Measurements from ENCODE around the gene ATL1. TPM values are rescaled to one million over a fixed set of nuclear protein-coding genes. Genes with fewer than 3 reads are reported as not detected.

Gene ATL1
- total and polyA plus RNA-seq, 2 of the 8 experiments (the other 6 are each of a cell fraction or from before 2014, with no cell fraction given), result 4.0 to 5.9 TPM

DNA sequence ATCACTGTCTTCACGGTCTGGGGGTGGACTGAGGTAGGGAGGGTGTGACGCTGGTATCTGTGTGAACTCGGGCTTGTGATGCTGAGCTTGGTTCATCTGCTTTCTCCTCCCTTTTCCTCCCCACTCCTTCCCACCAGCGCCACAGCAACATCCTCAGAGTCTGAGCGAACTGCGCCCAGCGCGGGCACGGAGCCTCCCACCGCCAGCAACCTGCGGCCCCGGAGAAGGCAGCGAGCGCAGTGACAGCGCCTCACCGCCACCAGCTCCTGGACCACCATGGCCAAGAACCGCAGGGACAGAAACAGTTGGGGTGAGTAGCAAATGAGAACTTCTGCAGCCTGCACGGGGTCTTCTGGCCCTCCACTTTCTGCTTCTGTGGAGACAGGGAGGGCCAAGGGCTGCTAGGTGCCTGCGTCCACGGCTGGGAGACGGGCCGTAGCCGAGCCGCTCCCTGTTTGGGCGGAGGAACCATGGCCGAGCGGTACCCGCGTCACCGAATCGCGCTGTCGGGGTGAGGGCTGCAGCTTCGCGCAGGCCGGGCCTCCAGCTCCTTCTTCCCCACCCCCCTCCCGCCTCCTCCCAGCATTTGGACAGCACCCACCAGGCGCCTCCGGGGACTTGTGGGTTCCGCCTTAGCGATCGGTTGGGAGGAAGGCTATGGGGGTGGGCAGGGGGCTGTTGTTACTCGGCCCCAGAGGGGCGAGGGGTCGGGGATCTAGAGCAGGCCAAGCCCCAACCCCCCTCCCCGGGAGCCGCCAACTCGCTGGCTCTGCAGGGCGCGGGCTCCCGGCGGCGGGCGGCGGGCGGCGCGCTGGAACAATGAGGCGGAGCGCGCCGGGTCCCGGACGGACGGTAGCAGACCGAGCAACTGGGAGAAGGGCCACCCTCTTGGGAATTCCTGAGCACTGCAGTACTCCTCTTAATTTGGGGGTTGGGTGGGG is at the start of gene ATL1 (continued):
- TF ChIP-seq EP300 (IDR thresholded peaks at IDR 0.05; ENCODE audit: borderline replicate concordance in 1 of 2, low read depth in 2 of 2, low read length in 2 of 2) (no peak), BCL11A (IDR thresholded peaks at IDR 0.05; ENCODE audit: low read depth in 2 of 2, low read length in 2 of 2) (no peak), ZNF274 (IDR thresholded peaks at IDR 0.05; ENCODE audit: borderline replicate concordance, extremely low read depth, low read length) (no peak), SIX5 (IDR thresholded peaks at IDR 0.05; ENCODE audit: low read depth, low read length) (no peak), CREB1 (IDR thresholded peaks at IDR 0.05) (peak; percentile 71), CEBPB (IDR thresholded peaks at IDR 0.05; ENCODE audit: low read depth, low read length) (no peak), TCF12 (IDR thresholded peaks at IDR 0.05; ENCODE audit: low read depth, low read length) (no peak), CHD2 (IDR thresholded peaks at IDR 0.05; ENCODE audit: low read length) (no peak), JUND (IDR thresholded peaks at IDR 0.05; ENCODE audit: low read length) (no peak), SUZ12 (IDR thresholded peaks at IDR 0.05; ENCODE audit: low read length) (no peak), TAF1 (IDR thresholded peaks at IDR 0.05; ENCODE audit: low read depth, low read length) (peak; percentile 62), POLR2A (IDR thresholded peaks at IDR 0.05; ENCODE audit: control extremely low read depth in 1 of 2, low read depth in 2 of 2, low read length in 2 of 2) (peak in 1 of 2 experiments; percentile 53; a peak in 2 of 3 replicates), ASH2L (IDR thresholded peaks at IDR 0.05; ENCODE audit: low read length) (peak; percentile 78), RXRA (IDR thresholded peaks at IDR 0.05; ENCODE audit: insufficient read depth, low read depth, low read length) (no peak), GTF2F1 (IDR thresholded peaks at IDR 0.05; ENCODE audit: borderline replicate concordance, low read depth, low read length) (no peak), RAD21 (IDR thresholded peaks at IDR 0.05 in 1 of 2, conservative IDR thresholded peaks at IDR 0.05 in 1 of 2; ENCODE audit: low read depth in 2 of 2, low read length in 2 of 2) (no peak), EZH2 (IDR thresholded peaks at IDR 0.05; ENCODE audit: low read depth, low read length, severe bottlenecking) (peak; percentile 36), TAF7 (optimal IDR thresholded peaks at IDR 0.05; ENCODE audit: borderline replicate concordance, low read depth, low read length) (no peak), SP4 (IDR thresholded peaks at IDR 0.05; ENCODE audit: low read length) (no peak), SP2 (IDR thresholded peaks at IDR 0.05; ENCODE audit: low read length) (no peak), RNF2 (IDR thresholded peaks at IDR 0.05; ENCODE audit: borderline replicate concordance, low read depth, low read length, missing control alignments, poor library complexity, severe bottlenecking) (no peak)
- TF ChIP-seq, protein P1, sequence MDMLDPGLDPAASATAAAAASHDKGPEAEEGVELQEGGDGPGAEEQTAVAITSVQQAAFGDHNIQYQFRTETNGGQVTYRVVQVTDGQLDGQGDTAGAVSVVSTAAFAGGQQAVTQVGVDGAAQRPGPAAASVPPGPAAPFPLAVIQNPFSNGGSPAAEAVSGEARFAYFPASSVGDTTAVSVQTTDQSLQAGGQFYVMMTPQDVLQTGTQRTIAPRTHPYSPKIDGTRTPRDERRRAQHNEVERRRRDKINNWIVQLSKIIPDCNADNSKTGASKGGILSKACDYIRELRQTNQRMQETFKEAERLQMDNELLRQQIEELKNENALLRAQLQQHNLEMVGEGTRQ (IDR thresholded peaks at IDR 0.05; ENCODE audit: low read length), result no peak
- TF ChIP-seq, protein P2, sequence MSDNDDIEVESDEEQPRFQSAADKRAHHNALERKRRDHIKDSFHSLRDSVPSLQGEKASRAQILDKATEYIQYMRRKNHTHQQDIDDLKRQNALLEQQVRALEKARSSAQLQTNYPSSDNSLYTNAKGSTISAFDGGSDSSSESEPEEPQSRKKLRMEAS (IDR thresholded peaks at IDR 0.05), result peak; percentile 10; the same call in 1 of the 2 replicates

Data from H1 (cell line).